H1 (cell line): ENCODE data around the gene MS4A3. TPM values are rescaled to one million over a fixed set of nuclear protein-coding genes. Genes with fewer than 3 reads are reported as not detected.

Experiments
- ASH2L ChIP-seq: fragments of 200-600, 300-600 bp; sonication (generic); IDR thresholded peaks from one replicate; pipeline ENCODE4 v1.7.1; 2017; ENCODE audit warnings: low read length
- CEBPB ChIP-seq: IDR thresholded peaks from 2 replicates; pipeline ENCODE4 v1.6.1; 2012; ENCODE audit warnings: low read depth, low read length
- CHD1 ChIP-seq: IDR thresholded peaks from 2 replicates; pipeline ENCODE4 v1.6.1; 2012; ENCODE audit warnings: low read depth, low read length, improper control_type of control experiment
- CHD2 ChIP-seq: IDR thresholded peaks from 2 replicates; pipeline ENCODE4 v1.6.1; 2012; ENCODE audit warnings: low read length, improper control_type of control experiment
- HDAC2 ChIP-seq, 2 experiments: fragments of 300-600 bp in 1 of 2; sonication (generic) in 1 of 2; IDR thresholded peaks; 2 replicates each; pipeline ENCODE4 v1.6.1; 2011 to 2012; ENCODE audit warnings: low read depth in 2 of 2, low read length in 2 of 2, mild to moderate bottlenecking in 2 of 2, moderate library complexity in 2 of 2, borderline replicate concordance in 1 of 2, inconsistent platforms in 1 of 2
- JUN ChIP-seq: IDR thresholded peaks from 2 replicates; pipeline ENCODE4 v1.6.1; 2011; ENCODE audit warnings: low read depth, mild to moderate bottlenecking, improper control_type of control experiment, low read length
- SIN3A ChIP-seq, 2 experiments: IDR thresholded peaks in 1 of 2; conservative IDR thresholded peaks in 1 of 2; 2 replicates each; pipeline ENCODE4 v1.6.1; 2011 to 2012; ENCODE audit warnings: low read length in 2 of 2, improper control_type of control experiment in 1 of 2, low read depth in 1 of 2, mild to moderate bottlenecking in 1 of 2
- polyA plus RNA-seq, 7 experiments: library from polyadenylated mRNA; depleted of rRNA in 3 of 7; stranded (reverse) in 5 of 7; unstranded in 2 of 7; fragments of >200 nt in 5 of 7; fragments of 200-250 nt in 2 of 7; gene quantifications; 1 replicate in 5 of 7; 2 replicates in 1 of 7; 4 replicates in 1 of 7; pipeline versions ENCODE4 v1.2.1 to v1.2.3, GENCODE V29; 2011 to 2013; ENCODE audit warnings: missing spikeins in 2 of 7, mixed read lengths in 2 of 7
- total RNA-seq: library from RNA; stranded (reverse); fragmentation: NEBNext Ultra II Directional; extraction: Animal tissue kit (Norgen Biotek cat#: 25700); gene quantifications from 2 replicates; pipeline ENCODE4 v1.2.1, GENCODE V29; 2021

The MS4A3 gene
- total and polyA plus RNA-seq, 2 of the 8 experiments (the other 6 are each of a cell fraction or from before 2014, with no cell fraction given), result not detected

- TF ChIP-seq HDAC2 (IDR thresholded peaks at IDR 0.05; ENCODE audit: borderline replicate concordance in 1 of 2, low read depth in 2 of 2, low read length in 2 of 2) (no peak), JUN (no peak), ASH2L (no peak), CHD2 (no peak), CEBPB (no peak), SIN3A (conservative IDR thresholded peaks at IDR 0.05 in 1 of 2, IDR thresholded peaks at IDR 0.05 in 1 of 2; ENCODE audit: low read depth in 1 of 2, low read length in 2 of 2) (no peak), CHD1 (no peak)
- TF ChIP-seq, all 59 proteins: peak for 0
Measured at GRCh38 chr11:60084631-60085273, 28.3 kb downstream of the MS4A3 start (continued).
